ENCODE results near the gene TAF5.

Gene TAF5

DNA sequence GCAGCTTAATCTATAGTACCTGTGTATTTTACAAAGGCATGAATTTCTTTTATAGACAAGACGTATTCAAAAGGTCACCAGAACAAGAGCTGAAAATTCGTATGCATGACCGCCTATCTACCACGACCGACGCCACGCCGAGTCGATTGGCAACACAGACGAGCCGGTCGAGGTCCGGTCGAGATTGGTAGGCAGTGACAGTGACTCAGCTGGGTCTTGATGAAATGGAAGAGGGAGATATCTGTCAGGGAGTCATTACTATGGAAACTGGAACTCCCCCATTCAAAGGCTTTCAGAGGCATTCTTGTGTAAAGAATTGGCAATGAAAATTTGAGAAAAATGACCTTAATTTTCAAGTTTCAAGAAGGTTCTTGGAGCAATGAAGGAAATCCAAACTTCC is 26.4 kb downstream of the TAF5 start:
- Histone ChIP-seq H3K27ac (ENCODE audit: low read length, poor library complexity, severe bottlenecking) (no peak overlapping the region), H2AFZ (ENCODE audit: low read depth, low read length) (no peak overlapping the region), H2AK5ac (ENCODE audit: low read length, severe bottlenecking) (no peak overlapping the region), H3K9me3 (ENCODE audit: control insufficient read depth, low read length) (no peaks in the 10 kb centered on the region), H2BK15ac (ENCODE audit: low read depth, poor library complexity, severe bottlenecking) (no peak overlapping the region), H3K23ac (ENCODE audit: low read length in 2 of 2) (no peak overlapping the region), H4K91ac (ENCODE audit: low read length) (no peak overlapping the region), H3K4ac (ENCODE audit: low read depth in 1 of 2, low read length in 2 of 2) (no peak overlapping the region), H3K14ac (ENCODE audit: low read length in 2 of 2) (no peak overlapping the region), H3K4me1 (ENCODE audit: control insufficient read depth, insufficient read depth, low read depth, low read length) (peaks cover 11% of the 10 kb centered on the region), H4K8ac (ENCODE audit: low read length) (peak overlapping the region; percentile 27), H3K4me3 (ENCODE audit: insufficient read depth in 1 of 2, low read depth in 1 of 2, low read length in 2 of 2) (peak overlapping the region in 1 of 2 experiments; percentile 27), H2BK5ac (ENCODE audit: low read depth, low read length, poor library complexity, severe bottlenecking) (no peak overlapping the region), H3K9ac (ENCODE audit: low read length) (no peak overlapping the region), H3K27me3 (ENCODE audit: control insufficient read depth in 1 of 2, insufficient read depth in 1 of 2, low read length in 2 of 2) (no peaks in the 10 kb centered on the region), H3K36me3 (ENCODE audit: control insufficient read depth in 1 of 2, insufficient read depth in 2 of 2, low read depth in 1 of 2, low read length in 2 of 2) (peaks cover 27 to 61% of the 10 kb centered on the region in 2 experiments), H2BK12ac (ENCODE audit: low read length in 2 of 2) (no peak overlapping the region), H3K79me1 (replicated peaks; ENCODE audit: low read length, poor library complexity, severe bottlenecking) (peaks cover 9% of the 10 kb centered on the region), H3K4me2 (ENCODE audit: low read length, poor library complexity, severe bottlenecking) (no peak overlapping the region), H3K18ac (ENCODE audit: low read depth in 1 of 2, low read length in 2 of 2) (peak overlapping the region in 1 of 2 experiments; percentile 30), H2BK120ac (ENCODE audit: low read depth, low read length) (no peak overlapping the region)
- DNase-seq: peak; percentile 20
- 99% methylated on average over 14 of the region's 14 CpGs for WGBS

- H2BK120ac ChIP-seq (ENCODE audit: low read depth, low read length): peak overlapping the region; percentile 83
- H4K8ac ChIP-seq (ENCODE audit: low read length): peak overlapping the region; percentile 29
- no peak overlapping the region for H2AFZ ChIP-seq (ENCODE audit: low read depth, low read length)
- H4K91ac ChIP-seq (ENCODE audit: low read length): peak overlapping the region; percentile 57
- no peak overlapping the region for H2BK12ac ChIP-seq (ENCODE audit: low read length in 2 of 2)
- no peaks in the 10 kb centered on the region for H3K9me3 ChIP-seq (ENCODE audit: control insufficient read depth, low read length)
- peaks cover 24 to 62% of the 10 kb centered on the region in 2 experiments for H3K36me3 ChIP-seq (ENCODE audit: control insufficient read depth in 1 of 2, insufficient read depth in 2 of 2, low read depth in 1 of 2, low read length in 2 of 2)
- H3K4ac ChIP-seq (ENCODE audit: low read depth in 1 of 2, low read length in 2 of 2): peak overlapping the region; percentile 15 to 94
- H3K79me1 ChIP-seq (replicated peaks; ENCODE audit: low read length, poor library complexity, severe bottlenecking): peaks cover 16% of the 10 kb centered on the region
- H3K9ac ChIP-seq (ENCODE audit: low read length): peak overlapping the region; percentile 99
- no peak overlapping the region for H2BK5ac ChIP-seq (ENCODE audit: low read depth, low read length, poor library complexity, severe bottlenecking)
- peak overlapping the region; percentile 80 to 96 for H3K18ac ChIP-seq (ENCODE audit: low read depth in 1 of 2, low read length in 2 of 2)
- WGBS: 10% methylated on average over 11 of the region's 11 CpGs
- H3K27me3 ChIP-seq (ENCODE audit: control insufficient read depth in 1 of 2, insufficient read depth in 1 of 2, low read length in 2 of 2): no peaks in the 10 kb centered on the region
- H2BK15ac ChIP-seq (ENCODE audit: low read depth, poor library complexity, severe bottlenecking): no peak overlapping the region
- DNase-seq: peak; percentile 55
- peak overlapping the region; percentile 67 for H2AK5ac ChIP-seq (ENCODE audit: low read length, severe bottlenecking)
- H3K4me3 ChIP-seq (ENCODE audit: insufficient read depth in 1 of 2, low read depth in 1 of 2, low read length in 2 of 2): peak overlapping the region; percentile 87 to 97
- peak overlapping the region in 1 of 2 experiments; percentile 23 for H3K23ac ChIP-seq (ENCODE audit: low read length in 2 of 2)
- peak overlapping the region; percentile 70 for H3K27ac ChIP-seq (ENCODE audit: low read length, poor library complexity, severe bottlenecking)
- H3K4me2 ChIP-seq (ENCODE audit: low read length, poor library complexity, severe bottlenecking): peak overlapping the region; percentile 84
- H3K4me1 ChIP-seq (ENCODE audit: control insufficient read depth, insufficient read depth, low read depth, low read length): peaks cover 11% of the 10 kb centered on the region
- H3K14ac ChIP-seq (ENCODE audit: low read length in 2 of 2): peak overlapping the region in 1 of 2 experiments; percentile 77
These were observed 27.9 kb downstream of the TAF5 start for GRCh38 chr10:103395754-103396066.

DNA sequence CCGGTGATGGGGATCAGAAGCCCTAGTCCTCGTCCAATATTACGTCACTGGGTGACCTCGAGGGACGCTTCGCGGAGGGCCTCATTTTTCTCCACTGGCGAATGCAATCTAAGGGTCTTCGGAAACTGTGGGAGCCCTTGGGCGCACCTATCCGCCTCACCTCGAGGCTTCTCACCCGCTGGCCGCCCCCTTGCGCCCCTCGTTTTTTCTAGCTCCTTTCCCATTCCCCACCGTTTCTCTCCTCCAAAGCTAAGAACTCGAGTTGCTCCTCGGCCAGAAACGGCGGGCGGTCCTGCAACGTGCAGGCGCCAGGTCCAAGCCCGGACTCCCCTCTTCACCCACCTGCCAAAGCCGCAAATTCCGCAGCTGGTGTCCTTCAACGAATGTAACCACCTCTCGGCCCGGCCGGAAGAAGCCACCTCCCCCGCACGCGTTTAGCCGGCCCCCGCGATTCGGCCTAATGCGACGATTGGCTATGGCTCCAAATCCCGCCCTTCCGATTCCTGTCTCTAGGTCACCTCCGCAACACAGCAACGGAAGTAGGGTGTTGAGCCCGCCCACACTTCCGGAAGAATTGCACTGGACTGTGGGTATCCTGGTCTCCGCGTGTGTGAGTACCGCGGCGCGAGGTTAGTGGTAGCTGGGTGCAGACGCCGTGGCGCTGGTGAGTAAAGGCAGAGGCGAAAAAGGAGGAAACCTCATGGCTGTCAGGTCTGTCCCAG is 28.5 kb downstream of the TAF5 start, which contains the start of the genes ATP5MK and PDCD11:
TSS of gene ATP5MK (minus strand) at position 409 of the 722 bp plus-strand sequence. CDS start 4,018 bp downstream, outside the sequence.
TSS of gene PDCD11 (plus strand) at position 560 of the 722 bp plus-strand sequence. CDS start 1,801 bp downstream, outside the sequence.
- DNase-seq: peak; percentile 99
- H2BK15ac ChIP-seq (ENCODE audit: low read depth, poor library complexity, severe bottlenecking): peak within 1 kb of the TSS; percentile 33
- peak within 1 kb of the TSS; percentile 87 to 97 for H3K4me3 ChIP-seq (ENCODE audit: insufficient read depth in 1 of 2, low read depth in 1 of 2, low read length in 2 of 2)
- H2BK12ac ChIP-seq (ENCODE audit: low read length in 2 of 2): peak within 1 kb of the TSS in 1 of 2 experiments; percentile 15
- WGBS: under 1% methylated on average over 56 of the region's 56 CpGs
- H4K8ac ChIP-seq (ENCODE audit: low read length): peak within 1 kb of the TSS; percentile 58
- peak within 1 kb of the TSS; percentile 83 for H2BK120ac ChIP-seq (ENCODE audit: low read depth, low read length)
- peak within 1 kb of the TSS; percentile 80 to 96 for H3K18ac ChIP-seq (ENCODE audit: low read depth in 1 of 2, low read length in 2 of 2)
- peaks cover 28 to 62% of the 10 kb centered on the region in 2 experiments for H3K36me3 ChIP-seq (ENCODE audit: control insufficient read depth in 1 of 2, insufficient read depth in 2 of 2, low read depth in 1 of 2, low read length in 2 of 2)
- peak within 1 kb of the TSS; percentile 57 for H4K91ac ChIP-seq (ENCODE audit: low read length)
- H3K27me3 ChIP-seq (ENCODE audit: control insufficient read depth in 1 of 2, insufficient read depth in 1 of 2, low read length in 2 of 2): no peaks in the 10 kb centered on the region
- peak within 1 kb of the TSS; percentile 15 to 98 for H3K4ac ChIP-seq (ENCODE audit: low read depth in 1 of 2, low read length in 2 of 2)
- peaks cover 18% of the 10 kb centered on the region for H3K79me1 ChIP-seq (replicated peaks; ENCODE audit: low read length, poor library complexity, severe bottlenecking)
- H2AFZ ChIP-seq (ENCODE audit: low read depth, low read length): peak within 1 kb of the TSS; percentile 66
- peaks cover 11% of the 10 kb centered on the region for H3K4me1 ChIP-seq (ENCODE audit: control insufficient read depth, insufficient read depth, low read depth, low read length)
- H2BK5ac ChIP-seq (ENCODE audit: low read depth, low read length, poor library complexity, severe bottlenecking): peak within 1 kb of the TSS; percentile 60
- peak within 1 kb of the TSS; percentile 67 for H2AK5ac ChIP-seq (ENCODE audit: low read length, severe bottlenecking)
- peak within 1 kb of the TSS; percentile 70 for H3K27ac ChIP-seq (ENCODE audit: low read length, poor library complexity, severe bottlenecking)
- H3K9me3 ChIP-seq (ENCODE audit: control insufficient read depth, low read length): no peaks in the 10 kb centered on the region
- peak within 1 kb of the TSS in 1 of 2 experiments; percentile 82 for H3K14ac ChIP-seq (ENCODE audit: low read length in 2 of 2)
- peak within 1 kb of the TSS; percentile 99 for H3K9ac ChIP-seq (ENCODE audit: low read length)
- H3K4me2 ChIP-seq (ENCODE audit: low read length, poor library complexity, severe bottlenecking): peak within 1 kb of the TSS; percentile 84
- peak within 1 kb of the TSS; percentile 3 to 99 for H3K23ac ChIP-seq (ENCODE audit: low read length in 2 of 2)

DNA sequence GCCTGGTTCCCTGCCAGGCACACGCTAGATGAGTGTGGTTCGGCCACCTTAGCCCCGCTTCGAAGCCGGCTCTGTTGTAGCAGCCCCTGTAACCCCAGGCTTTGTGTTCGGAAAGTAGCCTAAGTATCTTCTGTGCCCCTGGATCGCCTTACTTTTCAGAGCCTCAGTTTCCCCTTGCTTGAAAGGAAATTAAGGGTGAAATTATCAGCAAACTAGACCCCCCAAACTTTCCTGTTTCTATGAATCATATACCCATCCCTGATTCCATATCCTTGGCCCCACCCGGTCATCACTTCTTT is 29.0 kb downstream of the TAF5 start:
- Histone ChIP-seq H3K4me2 (ENCODE audit: low read length, poor library complexity, severe bottlenecking) (peak overlapping the region; percentile 57), H3K4me3 (ENCODE audit: insufficient read depth in 1 of 2, low read depth in 1 of 2, low read length in 2 of 2) (peak overlapping the region; percentile 85 to 97), H2AFZ (ENCODE audit: low read depth, low read length) (no peak overlapping the region), H3K9me3 (ENCODE audit: control insufficient read depth, low read length) (no peaks in the 10 kb centered on the region), H2BK5ac (ENCODE audit: low read depth, low read length, poor library complexity, severe bottlenecking) (no peak overlapping the region), H3K27me3 (ENCODE audit: control insufficient read depth in 1 of 2, insufficient read depth in 1 of 2, low read length in 2 of 2) (no peaks in the 10 kb centered on the region), H2BK12ac (ENCODE audit: low read length in 2 of 2) (peak overlapping the region in 1 of 2 experiments; percentile 10), H3K4ac (ENCODE audit: low read depth in 1 of 2, low read length in 2 of 2) (peak overlapping the region in 1 of 2 experiments; percentile 98), H3K4me1 (ENCODE audit: control insufficient read depth, insufficient read depth, low read depth, low read length) (peaks cover 11% of the 10 kb centered on the region), H3K9ac (ENCODE audit: low read length) (peak overlapping the region; percentile 99), H2BK120ac (ENCODE audit: low read depth, low read length) (no peak overlapping the region), H3K18ac (ENCODE audit: low read depth in 1 of 2, low read length in 2 of 2) (peak overlapping the region in 1 of 2 experiments; percentile 94), H3K23ac (ENCODE audit: low read length in 2 of 2) (peak overlapping the region in 1 of 2 experiments; percentile 99), H3K36me3 (ENCODE audit: control insufficient read depth in 1 of 2, insufficient read depth in 2 of 2, low read depth in 1 of 2, low read length in 2 of 2) (peaks cover 27 to 62% of the 10 kb centered on the region in 2 experiments), H3K79me1 (replicated peaks; ENCODE audit: low read length, poor library complexity, severe bottlenecking) (peaks cover 17% of the 10 kb centered on the region), H2BK15ac (ENCODE audit: low read depth, poor library complexity, severe bottlenecking) (no peak overlapping the region), H3K14ac (ENCODE audit: low read length in 2 of 2) (peak overlapping the region in 1 of 2 experiments; percentile 82), H4K91ac (ENCODE audit: low read length) (no peak overlapping the region), H3K27ac (ENCODE audit: low read length, poor library complexity, severe bottlenecking) (peak overlapping the region; percentile 21), H4K8ac (ENCODE audit: low read length) (peak overlapping the region; percentile 58), H2AK5ac (ENCODE audit: low read length, severe bottlenecking) (no peak overlapping the region)
- no peak for DNase-seq
- 1% methylated on average over 8 of the region's 8 CpGs for WGBS
